Skin epidermis (tissue), 12 donors: ENCODE measurements around the gene AOAH.
"Not testable (repeated sequence)": the region's sequence is repeated elsewhere in the genome, so short reads cannot be mapped to it uniquely, and the experiment has no call there.

Source experiments
- H3K27ac ChIP-seq, 21 experiments: fragments of 200-600 bp; sonication (generic) in 11 of 21; one replicate each; pipeline ENCODE4 v1.5.0; 2020; ENCODE audit warnings: mild to moderate bottlenecking in 3 of 21, inconsistent platforms in 2 of 21, moderate library complexity in 2 of 21
- H3K4me3 ChIP-seq, 7 experiments: fragments of 200-600 bp; sonication (generic) in 2 of 7; one replicate each; pipeline ENCODE4 v1.5.0; 2020; ENCODE audit warnings: inconsistent platforms in 2 of 7, mild to moderate bottlenecking in 2 of 7, moderate library complexity in 1 of 7

Gene AOAH

DNA sequence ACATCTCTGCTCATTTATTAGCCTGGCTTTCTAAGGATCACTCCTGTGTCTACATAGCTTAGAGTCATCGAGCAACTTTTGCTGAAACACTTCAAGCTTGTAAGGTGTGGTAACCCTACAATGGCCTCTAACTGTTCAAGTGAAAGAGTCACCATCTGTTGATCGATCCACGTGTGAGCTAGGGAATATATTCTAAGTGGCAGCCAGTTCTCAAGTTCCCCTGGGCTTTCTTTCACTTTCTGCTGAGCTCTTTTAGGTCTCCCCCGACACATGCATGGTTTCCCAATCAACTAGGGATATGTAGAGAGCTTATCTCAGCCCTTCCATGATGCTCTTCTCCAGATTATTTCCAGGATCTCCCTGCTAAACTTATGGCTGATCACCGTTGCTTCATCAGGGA is 15.5 kb downstream of the AOAH start:
- Histone ChIP-seq H3K4me3 (no peak overlapping the region), H3K27ac (no peak overlapping the region)

DNA sequence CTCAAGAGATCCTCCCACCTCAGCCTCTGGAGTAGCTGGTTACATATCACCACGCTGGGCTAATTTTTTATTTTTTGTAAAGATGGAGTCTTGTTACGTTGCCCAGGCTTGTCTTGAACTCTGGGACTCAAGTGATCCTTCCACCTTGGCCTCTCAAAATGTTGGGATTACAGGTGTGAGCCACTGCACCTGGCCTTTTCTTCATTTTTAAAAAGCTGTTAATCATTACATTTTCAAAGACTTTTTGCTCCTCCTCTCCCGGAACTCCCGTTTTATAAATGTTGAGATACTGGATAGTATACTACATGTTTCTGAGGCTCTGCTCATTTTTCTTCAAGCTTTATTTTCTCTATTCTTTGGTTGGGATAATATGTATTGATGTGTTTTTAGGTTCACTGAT is 16.4 kb downstream of the AOAH start:
- no peak overlapping the region for H3K27ac ChIP-seq
- no peak overlapping the region for H3K4me3 ChIP-seq

DNA sequence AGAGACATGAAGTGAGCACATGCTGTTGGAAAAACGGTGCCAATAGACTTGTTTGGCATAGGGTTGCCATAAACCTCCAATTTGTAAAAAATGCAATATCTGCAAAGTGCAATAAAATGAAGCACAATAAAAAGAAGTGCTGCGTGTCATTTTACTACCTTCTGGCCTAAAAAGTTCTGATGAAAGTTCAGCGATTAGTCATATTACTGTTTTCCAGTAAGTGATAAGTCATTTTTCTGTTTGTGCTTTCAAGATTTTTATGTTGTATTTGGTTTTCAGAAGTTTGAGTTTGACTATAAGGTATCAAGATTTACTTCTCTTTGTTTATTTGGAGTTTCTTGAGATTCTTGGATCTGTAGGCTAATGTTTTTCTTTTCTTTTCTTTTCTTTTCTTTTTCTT is 16.8 kb downstream of the AOAH start:
- no peak overlapping the region for H3K27ac ChIP-seq

DNA sequence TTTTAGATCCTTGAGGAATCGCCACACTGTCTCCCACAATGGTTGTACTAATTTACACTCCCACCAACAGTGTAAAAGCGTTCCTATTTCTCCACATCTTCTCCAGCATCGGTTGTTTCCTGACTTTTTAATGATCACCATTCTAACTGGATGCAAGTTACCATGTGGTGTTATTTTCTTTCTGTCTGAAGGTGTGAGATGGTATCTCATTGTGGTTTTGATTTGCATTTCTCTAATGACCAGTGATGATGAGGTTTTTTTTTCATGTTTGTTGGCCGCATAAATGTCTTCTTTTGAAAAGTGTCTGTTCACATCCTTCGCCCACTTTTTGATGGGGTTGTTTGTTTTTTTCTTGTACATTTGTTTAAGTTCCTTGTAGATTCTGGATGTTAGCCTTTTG is 20.4 kb downstream of the AOAH start:
- not testable (repeated sequence) for H3K27ac ChIP-seq, H3K4me3 ChIP-seq

More for the DNA sequence above, 16.8 kb downstream of the AOAH start:
- H3K4me3 ChIP-seq, result no peak overlapping the region

DNA sequence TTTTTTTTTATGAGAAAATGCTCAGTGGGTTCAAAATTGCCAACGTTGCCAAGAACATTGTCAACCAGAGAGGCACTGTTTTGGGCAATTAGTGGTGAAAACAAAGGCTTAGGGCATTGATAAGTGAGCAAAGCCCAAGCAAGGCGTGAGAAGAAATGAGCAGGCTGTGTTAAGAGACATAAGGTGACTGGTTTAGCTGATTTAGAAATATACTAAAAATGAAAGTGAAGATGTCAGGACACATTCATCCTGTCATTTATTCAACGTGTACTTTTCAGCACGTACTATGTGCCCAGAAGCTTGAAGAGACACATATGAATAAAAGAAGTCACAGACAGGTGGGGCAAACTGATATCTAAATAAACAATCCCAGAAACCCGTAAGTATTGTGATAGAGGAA is 31.8 kb downstream of the AOAH start:
- H3K4me3 ChIP-seq, result no peak overlapping the region

GRCh38 chr7:36691983-36692382 is 32.3 kb downstream of the AOAH start:
- Histone ChIP-seq H3K4me3 (no peak overlapping the region), H3K27ac (no peak overlapping the region)

More for the DNA sequence above, 31.8 kb downstream of the AOAH start:
- H3K27ac ChIP-seq, result no peak overlapping the region

DNA sequence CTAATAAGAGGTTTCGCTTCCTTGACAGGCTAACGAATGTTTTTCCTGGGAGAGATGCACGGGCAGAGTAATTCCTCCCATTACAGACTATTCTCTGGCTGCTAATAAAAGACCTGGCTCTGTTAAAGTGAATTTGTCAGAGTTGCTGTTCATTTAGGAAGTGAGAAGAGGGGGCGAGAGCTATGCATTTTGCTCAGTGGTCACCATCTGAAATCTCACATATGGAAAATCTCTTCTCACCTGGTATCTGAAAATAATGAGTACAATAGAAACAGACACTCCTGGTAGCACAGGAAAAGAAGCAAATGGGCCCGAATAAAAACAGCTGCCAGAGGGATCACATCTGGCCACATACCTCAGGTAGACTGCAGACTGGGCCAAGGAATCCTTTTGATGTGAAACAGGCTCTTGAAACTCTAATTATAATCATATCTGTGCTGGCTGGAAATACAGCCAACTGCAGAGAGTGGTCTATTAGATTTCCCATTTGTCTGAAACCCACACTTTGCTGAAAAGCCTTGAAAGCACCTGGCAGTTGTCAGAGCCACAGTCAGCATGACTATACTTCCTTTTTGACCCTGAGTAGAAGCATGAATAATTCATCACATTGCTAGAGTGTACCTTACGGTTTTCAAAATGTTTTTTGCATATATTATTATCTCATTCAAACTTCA is 33.6 kb downstream of the AOAH start:
- Histone ChIP-seq H3K27ac (no peak overlapping the region), H3K4me3 (no peak overlapping the region)

- Histone ChIP-seq H3K27ac (no peak overlapping the region), H3K4me3 (no peak overlapping the region)
These were observed 34.3 kb downstream of the AOAH start for GRCh38 chr7:36690041-36690440.

GRCh38 chr7:36686499-36686898 is 37.8 kb downstream of the AOAH start:
- Histone ChIP-seq H3K27ac (no peak overlapping the region), H3K4me3 (no peak overlapping the region)

- no peak overlapping the region for H3K4me3 ChIP-seq
- H3K27ac ChIP-seq, result no peak overlapping the region
These were observed 39.3 kb downstream of the AOAH start for GRCh38 chr7:36684954-36685353.

DNA sequence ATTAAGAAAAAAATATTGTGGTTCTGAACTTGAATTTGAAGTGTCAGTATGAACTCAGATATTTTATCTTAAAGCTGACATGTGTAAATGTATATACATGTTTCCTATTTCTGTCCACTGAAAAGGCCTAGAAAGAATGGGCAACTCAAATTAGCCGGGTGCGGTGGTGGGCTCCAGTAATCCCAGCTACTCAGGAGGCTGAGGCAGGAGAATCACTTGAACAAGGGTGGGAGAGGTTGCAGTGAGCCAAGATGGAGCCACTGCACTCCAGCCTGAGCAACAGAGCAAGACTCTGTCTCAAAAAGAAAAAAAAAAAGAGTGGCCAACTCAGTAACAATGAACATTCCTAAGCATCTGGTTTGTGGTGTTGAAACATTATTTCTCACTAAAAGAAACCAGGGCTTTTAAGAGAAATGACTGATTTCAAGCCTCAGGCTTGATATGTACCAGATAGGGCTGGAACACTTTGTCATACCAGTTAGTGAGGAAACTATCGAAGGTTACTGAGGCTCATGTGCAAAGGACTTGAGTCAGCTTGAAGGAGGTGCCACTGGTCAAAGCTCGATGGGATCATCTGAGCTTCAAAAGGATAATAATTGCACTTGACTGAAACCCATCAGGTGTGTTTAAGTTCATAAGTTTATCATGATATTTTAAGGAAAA is 40.5 kb downstream of the AOAH start:
- Histone ChIP-seq H3K4me3 (no peak overlapping the region), H3K27ac (no peak overlapping the region)

- no peak overlapping the region for H3K4me3 ChIP-seq
- H3K27ac ChIP-seq, result no peak overlapping the region
These were observed 41.2 kb downstream of the AOAH start for GRCh38 chr7:36683111-36683510.

- H3K27ac ChIP-seq, result no peak overlapping the region
- H3K4me3 ChIP-seq, result no peak overlapping the region
These were observed 42.2 kb downstream of the AOAH start for GRCh38 chr7:36682102-36682501.

DNA sequence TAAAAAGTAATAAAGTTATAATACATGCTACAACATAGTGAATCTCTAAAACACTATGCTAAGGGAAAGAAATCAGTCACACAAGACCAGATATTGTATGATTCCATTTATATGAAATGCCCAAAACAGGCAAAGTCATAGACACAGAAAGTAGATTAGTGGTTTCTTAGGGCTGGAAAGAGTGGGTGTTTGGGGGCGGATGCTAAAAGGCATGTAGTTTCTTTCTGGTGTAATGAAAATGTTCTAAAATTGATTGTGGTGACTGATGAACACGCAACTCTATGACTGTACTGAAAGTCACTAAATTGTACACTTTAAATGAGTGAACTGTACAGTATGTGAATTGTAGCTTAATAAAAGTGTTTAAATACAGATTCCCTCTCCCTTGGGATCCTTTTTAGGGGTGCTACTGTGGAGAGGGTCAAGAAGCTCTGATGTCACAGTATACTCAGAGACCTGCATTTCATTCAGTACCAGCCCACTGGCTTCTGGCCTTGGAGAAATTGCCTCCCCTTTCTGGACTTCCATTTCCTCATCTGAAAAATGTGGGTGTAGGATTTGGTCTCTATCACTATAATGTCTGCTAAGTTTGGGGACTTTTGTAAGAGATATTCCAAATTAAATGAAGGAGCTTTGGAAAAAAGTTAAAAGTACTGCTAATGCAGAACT is 46.4 kb downstream of the AOAH start:
- peak overlapping the region in 3 of 21 experiments; percentile 43 to 50 (median 43) for H3K27ac ChIP-seq
- no peak overlapping the region for H3K4me3 ChIP-seq

GRCh38 chr7:36673703-36674102 is 50.6 kb downstream of the AOAH start:
- H3K27ac ChIP-seq, result no peak overlapping the region

GRCh38 chr7:36671432-36671829 is 52.9 kb downstream of the AOAH start:
- H3K4me3 ChIP-seq, result no peak overlapping the region
- no peak overlapping the region for H3K27ac ChIP-seq

More at GRCh38 chr7:36673703-36674102, 50.6 kb downstream of the AOAH start:
- no peak overlapping the region for H3K4me3 ChIP-seq

GRCh38 chr7:36670585-36671431 is 53.5 kb downstream of the AOAH start:
- no peak overlapping the region for H3K27ac ChIP-seq
- no peak overlapping the region for H3K4me3 ChIP-seq

GRCh38 chr7:36668750-36669149 is 55.5 kb downstream of the AOAH start:
- Histone ChIP-seq H3K27ac (no peak overlapping the region), H3K4me3 (no peak overlapping the region)

GRCh38 chr7:36668080-36668479 is 56.2 kb downstream of the AOAH start:
- H3K4me3 ChIP-seq, result no peak overlapping the region

More at GRCh38 chr7:36668080-36668479, 56.2 kb downstream of the AOAH start:
- no peak overlapping the region for H3K27ac ChIP-seq
